Kidney (tissue), 14 donors: ENCODE results near the gene VAMP3. TPM values are rescaled to one million over a fixed set of nuclear protein-coding genes. Genes with fewer than 3 reads are reported as not detected.

Experiments used
- DNase-seq, 5 donors: peaks; one replicate each; pipeline ENCODE4 v3.0.0-alpha.2; 2013 to 2020
- FAIRE-seq: peaks from 2 replicates; lab custom pipeline; 2012; peaks lifted over from hg19 to GRCh38; lab: Jason Lieb, UNC
- H3K27ac ChIP-seq, 2 donors: one replicate each; pipeline ENCODE4 v1.7.0; 2013; ENCODE audit warnings: low read depth in 2 of 2, low read length in 2 of 2, inconsistent platforms in 1 of 2
- H3K27me3 ChIP-seq: one replicate; pipeline ENCODE4 v1.7.1; 2013; ENCODE audit warnings: low read length, inconsistent platforms; ENCODE audit not compliant: control insufficient read depth, insufficient read depth
- H3K36me3 ChIP-seq, 3 donors: one replicate each; pipeline versions ENCODE4 v1.7.0 to v1.7.1; 2013; ENCODE audit warnings: low read length in 3 of 3, control low read depth in 1 of 3, inconsistent platforms in 1 of 3; ENCODE audit not compliant: insufficient read depth in 3 of 3, control insufficient read depth in 2 of 3
- H3K4me1 ChIP-seq, 3 donors: one replicate each; pipeline versions ENCODE4 v1.7.0 to v1.7.1; 2013; ENCODE audit warnings: low read length in 3 of 3, inconsistent platforms in 1 of 3, low read depth in 1 of 3; ENCODE audit not compliant: control insufficient read depth in 2 of 3, insufficient read depth in 2 of 3
- H3K4me3 ChIP-seq, 3 donors: one replicate each; pipeline versions ENCODE4 v1.7.0 to v1.8.1; 2013; ENCODE audit warnings: low read length in 3 of 3, control low read depth in 1 of 3, inconsistent platforms in 1 of 3
- H3K9ac ChIP-seq, 3 donors: one replicate each; pipeline versions ENCODE4 v1.7.0 to v1.7.1; 2013; ENCODE audit warnings: low read length in 3 of 3, control low read depth in 1 of 3, inconsistent platforms in 1 of 3
- H3K9me3 ChIP-seq, 3 donors: one replicate each; pipeline versions ENCODE4 v1.7.0 to v1.7.1; 2013; ENCODE audit warnings: low read length in 3 of 3, control low read depth in 1 of 3, inconsistent platforms in 1 of 3; ENCODE audit not compliant: control insufficient read depth in 2 of 3, insufficient read depth in 1 of 3
- CTCF ChIP-seq: IDR thresholded peaks from 3 replicates; pipeline ENCODE4 v1.5.1; 2012; ENCODE audit warnings: mild to moderate bottlenecking, moderate library complexity, borderline replicate concordance; ENCODE audit not compliant: insufficient read depth; ENCODE audit errors: extremely low read depth
- intact Hi-C: fragments of 100-400 bp; cut with DNase I; formaldehyde crosslinking; loops from one replicate; pipeline ENCODE4 v1.11.1; 2022
- polyA plus RNA-seq: library from polyadenylated mRNA; stranded (reverse); fragments of 350-450 nt; fragmentation: Illumina TruSeq; extraction: RNeasy Lipid Tissue Mini Kit (QIAGEN cat#74804); gene quantifications from one replicate; pipeline ENCODE4 v1.2.3, GENCODE V29; 2014; ENCODE audit warnings: low read depth, low replicate concordance; ENCODE audit not compliant: insufficient read depth
- total RNA-seq: library from RNA; stranded (reverse); fragmentation: NEBNext Ultra II Directional; extraction: Animal tissue kit (Norgen Biotek cat#: 25700); gene quantifications from one replicate; pipeline ENCODE4 v1.2.1, GENCODE V29; 2021
- donor health status: control.
- donor health status: control.
- donor health status: control.
- donor health status: control.
- donor health status: control.
- donor health status: DM: yes; HTN: yes; CAD: no.
- donor health status: Normal renal cell carcinoma (clear cell type).

Gene VAMP3
- total and polyA plus RNA-seq, 2 donors from 2014 or later: 69.7 to 93.8 TPM

DNA sequence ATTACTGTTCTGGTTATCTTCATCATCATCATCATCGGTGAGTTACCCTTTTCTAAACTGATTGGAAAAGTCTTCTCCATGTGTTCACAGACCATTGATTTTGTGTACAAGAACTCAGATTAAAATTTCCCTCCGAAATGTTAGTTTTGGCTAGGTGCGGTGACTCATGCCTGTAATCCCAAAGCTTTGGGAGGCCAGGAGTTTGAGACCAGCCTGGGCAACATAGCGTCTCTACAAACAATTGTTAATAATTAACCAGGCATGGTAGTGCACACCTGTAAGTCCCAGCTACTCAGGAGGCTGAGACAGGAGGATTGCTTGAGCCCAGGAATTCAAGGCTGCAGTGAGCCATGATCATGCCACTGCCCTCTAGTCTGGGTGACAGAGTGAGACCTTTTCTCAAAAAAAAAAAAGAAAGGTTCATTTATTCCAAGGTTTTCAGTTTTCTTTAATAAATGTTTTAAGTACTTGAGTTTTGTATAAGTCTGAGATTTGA is 7.1 kb downstream of the VAMP3 start:
- H3K4me1 ChIP-seq: peaks cover 0 to 3% (median 0%) of the 10 kb centered on the region in 3 donors
- H3K9me3 ChIP-seq: no peaks in the 10 kb centered on the region
- no peak overlapping the region for H3K4me3 ChIP-seq
- DNase-seq (no peak), FAIRE-seq (no peak)
- H3K27me3 ChIP-seq: no peaks in the 10 kb centered on the region
- no peak overlapping the region for H3K27ac ChIP-seq
- no peak for TF ChIP-seq CTCF
- H3K36me3 ChIP-seq: peaks cover 5 to 34% (median 24%) of the 10 kb centered on the region in 3 donors
- intact Hi-C loops: no loop called here
- H3K9ac ChIP-seq: no peak overlapping the region

DNA sequence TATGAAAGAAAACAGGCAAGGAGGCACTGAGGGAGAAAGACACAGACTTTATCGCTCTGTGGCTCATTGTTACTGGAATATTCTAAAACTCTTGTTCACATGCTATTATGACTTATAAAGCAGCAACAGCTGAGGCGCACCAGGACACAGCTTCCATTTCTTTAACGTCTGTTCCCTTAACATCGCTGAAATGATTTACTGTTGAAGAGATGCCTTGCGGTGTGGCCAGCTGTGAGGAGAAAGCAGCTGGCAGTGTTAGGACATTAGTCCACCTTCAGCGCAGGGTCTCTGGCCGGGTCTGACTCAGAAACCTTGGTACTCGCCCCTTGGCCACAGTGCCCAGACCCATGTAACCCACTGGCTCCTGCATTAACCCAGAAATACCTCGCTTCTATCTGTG is 9.9 kb downstream of the VAMP3 start:
- H3K27me3 ChIP-seq: no peaks in the 10 kb centered on the region
- H3K27ac ChIP-seq: no peak overlapping the region
- FAIRE-seq: no peak
- H3K9me3 ChIP-seq: no peaks in the 10 kb centered on the region
- peaks cover 3 to 38% (median 21%) of the 10 kb centered on the region in 3 donors for H3K36me3 ChIP-seq
- no peak for DNase-seq
- H3K4me3 ChIP-seq: no peak overlapping the region
- intact Hi-C loops: no loop called here
- no peak overlapping the region for H3K9ac ChIP-seq
- TF ChIP-seq CTCF: no peak
- H3K4me1 ChIP-seq: peaks cover 0 to 3% (median 0%) of the 10 kb centered on the region in 3 donors

DNA sequence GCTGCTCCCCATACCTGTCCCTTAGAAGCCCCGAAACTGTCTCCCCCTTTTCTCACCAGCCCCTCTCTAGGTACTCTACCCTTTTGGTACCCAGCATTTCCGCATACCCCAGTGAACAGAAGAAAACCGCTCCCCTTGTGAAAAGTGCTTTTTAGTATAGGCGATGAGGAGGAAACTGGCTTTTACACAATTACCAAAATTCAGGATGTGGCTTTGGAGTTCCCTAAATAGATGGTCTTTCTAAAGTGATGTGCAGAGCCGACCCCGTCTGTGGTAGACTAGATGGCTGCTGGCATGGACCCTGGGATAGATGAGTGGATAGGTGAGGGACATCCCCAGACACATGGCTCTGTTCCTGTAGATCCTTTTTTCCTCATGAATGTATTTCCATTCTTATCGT is 10.4 kb downstream of the VAMP3 start:
- DNase-seq (no peak), FAIRE-seq (no peak)
- intact Hi-C loops: no loop called here
- no peak overlapping the region for H3K27ac ChIP-seq
- no peaks in the 10 kb centered on the region for H3K9me3 ChIP-seq
- no peak for TF ChIP-seq CTCF
- H3K9ac ChIP-seq: no peak overlapping the region
- no peaks in the 10 kb centered on the region for H3K27me3 ChIP-seq
- no peak overlapping the region for H3K4me3 ChIP-seq
- H3K36me3 ChIP-seq: peaks cover 2 to 40% (median 21%) of the 10 kb centered on the region in 3 donors
- H3K4me1 ChIP-seq: peaks cover 0 to 3% (median 0%) of the 10 kb centered on the region in 3 donors
